ENCODE results near the gene RCE1.

Gene RCE1

GRCh38 chr11:66879583-66879982, 36.3 kb downstream of the RCE1 start:
- no peak overlapping the region for H3K4me3 ChIP-seq (replicated peaks; ENCODE audit: insufficient read depth, low read length)
- H3K27ac ChIP-seq (replicated peaks) = no peak overlapping the region
- no peak for TF ChIP-seq SPI1 (IDR thresholded peaks at IDR 0.05; ENCODE audit: borderline replicate concordance, low read depth)
- no peak for TF ChIP-seq GABPA (IDR thresholded peaks at IDR 0.05; ENCODE audit: low read depth)
- TF ChIP-seq, protein P1, sequence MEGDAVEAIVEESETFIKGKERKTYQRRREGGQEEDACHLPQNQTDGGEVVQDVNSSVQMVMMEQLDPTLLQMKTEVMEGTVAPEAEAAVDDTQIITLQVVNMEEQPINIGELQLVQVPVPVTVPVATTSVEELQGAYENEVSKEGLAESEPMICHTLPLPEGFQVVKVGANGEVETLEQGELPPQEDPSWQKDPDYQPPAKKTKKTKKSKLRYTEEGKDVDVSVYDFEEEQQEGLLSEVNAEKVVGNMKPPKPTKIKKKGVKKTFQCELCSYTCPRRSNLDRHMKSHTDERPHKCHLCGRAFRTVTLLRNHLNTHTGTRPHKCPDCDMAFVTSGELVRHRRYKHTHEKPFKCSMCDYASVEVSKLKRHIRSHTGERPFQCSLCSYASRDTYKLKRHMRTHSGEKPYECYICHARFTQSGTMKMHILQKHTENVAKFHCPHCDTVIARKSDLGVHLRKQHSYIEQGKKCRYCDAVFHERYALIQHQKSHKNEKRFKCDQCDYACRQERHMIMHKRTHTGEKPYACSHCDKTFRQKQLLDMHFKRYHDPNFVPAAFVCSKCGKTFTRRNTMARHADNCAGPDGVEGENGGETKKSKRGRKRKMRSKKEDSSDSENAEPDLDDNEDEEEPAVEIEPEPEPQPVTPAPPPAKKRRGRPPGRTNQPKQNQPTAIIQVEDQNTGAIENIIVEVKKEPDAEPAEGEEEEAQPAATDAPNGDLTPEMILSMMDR (IDR thresholded peaks at IDR 0.05; ENCODE audit: insufficient read depth, low read length) = no peak
- TF ChIP-seq REST (IDR thresholded peaks at IDR 0.05; ENCODE audit: insufficient replicate concordance, low read depth) = no peak
- no peak for TF ChIP-seq POLR2AphosphoS5 (IDR thresholded peaks at IDR 0.05; ENCODE audit: low read depth)
- no peaks in the 10 kb centered on the region for H3K27me3 ChIP-seq (ENCODE audit: insufficient read depth, poor library complexity, severe bottlenecking)
- no peak for DNase-seq (ENCODE audit: low read depth in 1 of 2, low spot score in 1 of 2)

DNA sequence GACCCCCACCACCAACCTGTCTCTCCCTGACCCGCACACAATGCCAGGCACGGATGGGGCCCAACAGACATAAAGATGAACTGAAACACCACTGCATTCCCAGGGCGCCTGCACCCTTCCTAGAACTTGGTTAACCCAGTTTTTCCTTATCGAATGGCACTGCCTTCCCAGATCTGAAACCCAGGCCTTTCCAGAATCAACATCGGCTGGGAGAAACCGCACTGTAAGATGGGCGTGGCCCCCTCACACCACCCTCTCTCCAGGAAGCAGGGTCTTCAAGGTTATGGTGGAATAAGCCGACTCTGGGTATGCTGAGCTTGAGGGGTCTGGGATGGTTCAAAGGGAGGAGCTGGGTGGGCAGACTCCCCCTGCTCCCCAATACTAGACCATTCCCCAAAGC, 36.8 kb downstream of the RCE1 start:
- TF ChIP-seq SPI1 (IDR thresholded peaks at IDR 0.05; ENCODE audit: borderline replicate concordance, low read depth) (no peak), REST (IDR thresholded peaks at IDR 0.05; ENCODE audit: insufficient replicate concordance, low read depth) (no peak), GABPA (IDR thresholded peaks at IDR 0.05; ENCODE audit: low read depth) (no peak), POLR2AphosphoS5 (IDR thresholded peaks at IDR 0.05; ENCODE audit: low read depth) (no peak)
- TF ChIP-seq, protein P1 (IDR thresholded peaks at IDR 0.05; ENCODE audit: insufficient read depth, low read length) = no peak
- no peak for DNase-seq (ENCODE audit: low read depth in 1 of 2, low spot score in 1 of 2)
- Histone ChIP-seq H3K27me3 (ENCODE audit: insufficient read depth, poor library complexity, severe bottlenecking) (no peaks in the 10 kb centered on the region), H3K4me3 (replicated peaks; ENCODE audit: insufficient read depth, low read length) (no peak overlapping the region), H3K27ac (replicated peaks) (no peak overlapping the region)

GRCh38 chr11:66880496-66881450, 37.5 kb downstream of the RCE1 start:
- TF ChIP-seq, protein P1 (IDR thresholded peaks at IDR 0.05; ENCODE audit: insufficient read depth, low read length) = no peak
- no peak for TF ChIP-seq REST (IDR thresholded peaks at IDR 0.05; ENCODE audit: insufficient replicate concordance, low read depth)
- TF ChIP-seq POLR2AphosphoS5 (IDR thresholded peaks at IDR 0.05; ENCODE audit: low read depth) = no peak
- TF ChIP-seq GABPA (IDR thresholded peaks at IDR 0.05; ENCODE audit: low read depth) = no peak
- TF ChIP-seq SPI1 (IDR thresholded peaks at IDR 0.05; ENCODE audit: borderline replicate concordance, low read depth) = no peak
- Histone ChIP-seq H3K27me3 (ENCODE audit: insufficient read depth, poor library complexity, severe bottlenecking) (no peaks in the 10 kb centered on the region), H3K27ac (replicated peaks) (no peak overlapping the region), H3K4me3 (replicated peaks; ENCODE audit: insufficient read depth, low read length) (no peak overlapping the region)
- DNase-seq (ENCODE audit: low read depth in 1 of 2, low spot score in 1 of 2) = no peak

Data from HL-60 (cell line).